Ascending aorta (tissue), 2 donors: ENCODE results near the gene FAM111A. TPM values are rescaled to one million over a fixed set of nuclear protein-coding genes. Genes with fewer than 3 reads are reported as not detected.

Experiments used
- DNase-seq, 2 donors: peaks; one replicate each; pipeline ENCODE4 v3.0.0-alpha.2; 2019; ENCODE audit warnings: low spot score in 2 of 2
- H3K27ac ChIP-seq, 2 donors: fragments of 200-600 bp; sonication (generic); one replicate each; pipeline ENCODE4 v1.5.1; 2016 to 2017; ENCODE audit warnings: mild to moderate bottlenecking in 1 of 2
- H3K27me3 ChIP-seq: fragments of 200-600 bp; sonication (generic); one replicate; pipeline ENCODE4 v1.5.1; 2017
- H3K36me3 ChIP-seq, 2 donors: fragments of 200-600 bp; sonication (generic); one replicate each; pipeline ENCODE4 v1.5.1; 2016
- H3K4me1 ChIP-seq, 2 donors: fragments of 200-600 bp; sonication (generic); one replicate each; pipeline ENCODE4 v1.5.1; 2016 to 2017; ENCODE audit warnings: mild to moderate bottlenecking in 1 of 2
- H3K4me3 ChIP-seq, 2 donors: fragments of 200-600 bp; sonication (generic); one replicate each; pipeline ENCODE4 v1.5.1; 2016 to 2017; ENCODE audit warnings: mild to moderate bottlenecking in 1 of 2
- H3K9me3 ChIP-seq, 2 donors: fragments of 200-600 bp; sonication (generic); one replicate each; pipeline ENCODE4 v1.5.1; 2016
- intact Hi-C: fragments of 100-400 bp; cut with DNase I; formaldehyde crosslinking; loops from one replicate; pipeline ENCODE4 v1.15.1; 2023
- total RNA-seq: library from RNA; depleted of rRNA; stranded (reverse); fragments of >200 nt; gene quantifications from one replicate; pipeline ENCODE4 v1.1.0, GENCODE V29; 2016
- TF ChIP-seq, protein P1 (sequence below), 3 experiments: fragments of 200-600 bp in 2 of 3; fragments of 450-650 bp in 1 of 3; sonication (generic) in 2 of 3; IDR thresholded peaks; one replicate each; pipeline ENCODE4 v1.5.1; 2016 to 2019; ENCODE audit warnings: antibody characterized with exemption in 3 of 3, mild to moderate bottlenecking in 1 of 3, moderate library complexity in 1 of 3

The FAM111A gene
- total RNA-seq, 1 donor from 2014 or later, result 54.3 TPM

DNA sequence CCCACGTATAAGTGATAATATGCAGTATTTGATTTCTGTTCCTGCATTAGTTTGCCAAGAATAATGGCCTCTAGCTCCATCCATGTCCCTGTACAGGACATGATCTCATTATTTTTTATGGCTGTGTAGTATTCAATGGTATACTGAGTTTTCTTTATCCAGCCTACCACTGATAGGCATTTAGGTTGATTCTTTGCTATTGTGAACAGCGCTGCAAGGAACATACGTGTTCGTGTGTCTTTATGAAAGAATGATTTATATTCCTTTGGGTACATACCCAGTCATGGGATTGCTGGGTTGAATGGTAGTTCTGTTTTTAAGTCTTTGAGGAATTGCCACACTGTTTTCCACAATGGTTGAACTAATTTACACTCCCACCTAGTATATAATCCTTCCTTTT lies 1.5 kb upstream of the FAM111A start:
- Histone ChIP-seq H3K27me3 (no peaks in the 10 kb centered on the region), H3K9me3 (no peaks in the 10 kb centered on the region), H3K27ac (peak overlapping the region in 1 of 2 donors; percentile 95), H3K4me3 (no peak overlapping the region), H3K4me1 (peaks cover 0 to 9% of the 10 kb centered on the region in 2 donors), H3K36me3 (no peaks in the 10 kb centered on the region)
- TF ChIP-seq, protein P1, sequence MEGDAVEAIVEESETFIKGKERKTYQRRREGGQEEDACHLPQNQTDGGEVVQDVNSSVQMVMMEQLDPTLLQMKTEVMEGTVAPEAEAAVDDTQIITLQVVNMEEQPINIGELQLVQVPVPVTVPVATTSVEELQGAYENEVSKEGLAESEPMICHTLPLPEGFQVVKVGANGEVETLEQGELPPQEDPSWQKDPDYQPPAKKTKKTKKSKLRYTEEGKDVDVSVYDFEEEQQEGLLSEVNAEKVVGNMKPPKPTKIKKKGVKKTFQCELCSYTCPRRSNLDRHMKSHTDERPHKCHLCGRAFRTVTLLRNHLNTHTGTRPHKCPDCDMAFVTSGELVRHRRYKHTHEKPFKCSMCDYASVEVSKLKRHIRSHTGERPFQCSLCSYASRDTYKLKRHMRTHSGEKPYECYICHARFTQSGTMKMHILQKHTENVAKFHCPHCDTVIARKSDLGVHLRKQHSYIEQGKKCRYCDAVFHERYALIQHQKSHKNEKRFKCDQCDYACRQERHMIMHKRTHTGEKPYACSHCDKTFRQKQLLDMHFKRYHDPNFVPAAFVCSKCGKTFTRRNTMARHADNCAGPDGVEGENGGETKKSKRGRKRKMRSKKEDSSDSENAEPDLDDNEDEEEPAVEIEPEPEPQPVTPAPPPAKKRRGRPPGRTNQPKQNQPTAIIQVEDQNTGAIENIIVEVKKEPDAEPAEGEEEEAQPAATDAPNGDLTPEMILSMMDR (IDR thresholded peaks at IDR 0.05), result no peak
- intact Hi-C loops, result loop anchor here (5.0 to 10.0 kb wide), 4 partner anchors 414 to 1714 kb away; partner anchors contain the start of genes LPXN, OSBP, SLC43A3 and ZFP91
- DNase-seq, result no peak

DNA sequence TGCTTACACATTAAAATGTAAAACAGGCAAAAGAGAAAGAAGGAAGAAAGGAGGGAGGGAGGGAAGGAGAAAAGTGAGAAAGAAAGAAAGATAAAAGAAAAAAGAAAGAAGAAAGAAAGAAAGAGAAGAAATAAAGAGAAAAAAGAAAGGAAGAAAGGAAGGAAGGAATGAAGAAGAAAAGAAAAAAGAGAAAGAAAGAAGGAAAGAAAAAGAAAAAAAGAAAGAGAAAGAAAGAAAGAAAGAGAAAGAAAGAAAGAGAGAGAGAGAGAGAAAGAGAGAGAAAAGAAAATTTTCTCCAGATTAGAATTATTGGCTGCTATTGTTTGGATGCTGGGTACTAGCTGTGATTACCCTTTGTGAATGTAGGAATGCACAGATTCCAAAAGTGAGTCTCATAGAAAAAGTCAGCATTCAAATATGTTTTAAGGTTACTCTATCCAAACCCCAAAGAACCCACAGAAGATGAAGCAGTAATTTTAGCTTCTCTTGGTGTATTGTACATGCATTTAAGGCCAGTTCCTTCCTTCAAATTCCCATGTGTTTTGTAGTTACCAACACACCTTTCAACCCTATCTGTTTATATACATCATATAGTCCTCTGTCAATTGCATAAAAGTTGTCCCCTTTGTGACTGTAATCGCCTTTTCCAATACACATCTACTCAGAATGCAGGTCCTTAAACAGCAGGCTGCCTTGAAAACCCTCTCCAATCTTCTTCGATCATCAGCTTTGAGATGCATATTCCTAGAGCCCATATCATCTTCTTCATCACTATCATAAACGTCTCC lies 789 bp upstream of the FAM111A start:
- Histone ChIP-seq H3K27me3 (no peaks in the 10 kb centered on the region), H3K4me3 (peak overlapping the region; percentile 79 to 90), H3K36me3 (no peaks in the 10 kb centered on the region), H3K27ac (peak overlapping the region; percentile 95 to 96), H3K9me3 (no peaks in the 10 kb centered on the region), H3K4me1 (peaks cover 0 to 9% of the 10 kb centered on the region in 2 donors)
- intact Hi-C loops, result loop anchor here (2.0 to 10.0 kb wide), 6 partner anchors 31 to 1715 kb away; partner anchors contain the start of genes DTX4, FAM111B, LPXN and OSBP
- no peak for DNase-seq
- TF ChIP-seq, protein P1 (IDR thresholded peaks at IDR 0.05), result no peak

DNA sequence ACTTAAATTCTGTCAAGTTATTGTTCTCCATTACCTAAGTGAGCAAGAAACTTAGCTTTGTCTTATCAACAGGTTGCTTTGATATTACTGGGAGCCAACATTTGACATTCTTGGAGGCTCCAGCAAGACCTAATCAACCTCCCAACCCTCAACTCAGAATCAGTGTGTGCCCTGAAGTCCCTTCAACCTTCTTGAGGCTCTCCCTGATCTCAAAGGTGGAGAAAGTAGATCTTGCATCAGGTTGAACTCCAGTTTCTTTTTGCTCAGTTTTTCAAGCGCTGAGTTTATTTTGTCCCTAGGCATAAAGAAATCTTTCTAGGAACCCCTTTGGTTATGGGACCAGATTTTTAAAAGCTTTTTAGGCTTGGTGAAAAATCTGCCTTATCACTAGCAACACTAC lies 1.4 kb downstream of the FAM111A start:
- no peaks in the 10 kb centered on the region for H3K9me3 ChIP-seq
- peak overlapping the region; percentile 95 to 96 for H3K27ac ChIP-seq
- H3K4me3 ChIP-seq, result peak overlapping the region; percentile 56 to 79
- H3K36me3 ChIP-seq, result no peaks in the 10 kb centered on the region
- no peaks in the 10 kb centered on the region for H3K27me3 ChIP-seq
- TF ChIP-seq, protein P1 (IDR thresholded peaks at IDR 0.05), result no peak
- peaks cover 0 to 9% of the 10 kb centered on the region in 2 donors for H3K4me1 ChIP-seq
- DNase-seq, result no peak
- intact Hi-C loops, result loop anchor here (5.0 to 10.0 kb wide), 4 partner anchors 411 to 1717 kb away; partner anchors contain the start of genes LPXN, OSBP, SLC43A3 and ZFP91

DNA sequence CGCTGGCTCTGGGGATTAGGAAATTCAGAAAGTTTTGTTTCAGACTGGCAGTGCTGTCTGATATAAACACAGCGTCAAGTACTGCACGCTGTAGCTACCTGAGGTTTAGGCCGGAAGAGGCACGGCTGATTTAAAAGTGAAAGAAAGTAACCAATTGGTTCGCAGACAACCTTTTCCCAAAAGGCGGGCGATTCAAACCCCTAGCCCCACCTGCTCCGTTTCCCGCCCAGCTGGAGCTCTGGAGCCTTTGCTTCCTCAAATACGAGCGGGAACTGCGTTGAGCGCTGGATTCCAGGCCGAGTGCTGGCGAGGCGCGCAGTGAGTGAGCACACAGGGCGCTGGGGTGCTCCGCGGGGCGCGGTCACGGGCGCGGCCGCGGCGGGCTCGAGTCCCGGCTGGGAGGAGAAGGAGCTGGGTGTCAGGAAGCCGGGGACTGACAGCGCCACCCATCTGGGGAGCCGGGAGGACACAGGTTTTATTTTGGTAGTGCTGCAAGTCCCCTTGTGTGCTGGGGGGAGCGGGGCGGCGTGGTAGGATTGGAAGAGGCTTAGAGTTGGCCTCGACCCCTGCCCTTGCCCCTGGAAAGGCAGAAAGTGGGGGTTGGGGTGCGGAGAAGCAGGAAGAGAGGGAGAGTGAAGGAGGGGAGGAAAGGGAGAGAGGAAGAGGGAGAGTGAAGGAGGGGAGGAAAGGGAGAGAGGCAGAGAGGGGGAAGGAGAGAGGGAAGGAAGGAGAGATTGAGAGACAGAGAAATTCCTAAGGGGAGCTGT lies 2.1 kb downstream of the FAM111A start:
- Histone ChIP-seq H3K9me3 (no peaks in the 10 kb centered on the region), H3K36me3 (no peaks in the 10 kb centered on the region), H3K27me3 (no peaks in the 10 kb centered on the region), H3K4me3 (peak overlapping the region; percentile 56 to 79), H3K4me1 (peaks cover 0 to 9% of the 10 kb centered on the region in 2 donors), H3K27ac (peak overlapping the region; percentile 95 to 96)
- TF ChIP-seq, protein P1 (IDR thresholded peaks at IDR 0.05), result no peak
- intact Hi-C loops, result loop anchor here (5.0 to 10.0 kb wide), 4 partner anchors 410 to 1717 kb away; partner anchors contain the start of genes LPXN, OSBP, SLC43A3 and ZFP91
- peak; percentile 56 to 91 for DNase-seq

DNA sequence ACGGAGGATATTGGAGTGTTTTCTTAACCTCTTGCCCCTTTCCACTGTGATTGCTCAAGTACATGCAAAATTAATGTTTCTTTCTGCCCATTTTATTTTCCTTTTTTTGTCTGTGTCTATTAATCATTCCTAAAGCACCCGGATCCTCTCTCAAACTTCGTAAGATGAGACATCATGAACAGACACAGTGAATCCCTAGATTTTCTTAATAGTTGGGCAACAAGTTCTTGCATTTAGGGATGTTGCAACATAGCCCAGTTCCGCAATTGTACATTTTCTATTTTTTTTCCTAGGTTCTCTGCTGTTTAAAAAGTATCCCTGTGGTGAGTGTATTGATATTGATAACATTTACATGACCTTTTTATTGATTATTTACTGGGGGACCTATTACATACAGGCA lies 2.9 kb downstream of the FAM111A start:
- H3K4me3 ChIP-seq, result no peak overlapping the region
- TF ChIP-seq, protein P1 (IDR thresholded peaks at IDR 0.05), result no peak

More for the DNA sequence above, 2.9 kb downstream of the FAM111A start:
- Histone ChIP-seq H3K36me3 (peaks cover 0 to 4% of the 10 kb centered on the region in 2 donors), H3K4me1 (peaks cover 0 to 9% of the 10 kb centered on the region in 2 donors), H3K9me3 (no peaks in the 10 kb centered on the region), H3K27ac (peak overlapping the region in 1 of 2 donors; percentile 95), H3K27me3 (no peaks in the 10 kb centered on the region)
- no peak for DNase-seq
- intact Hi-C loops, result loop anchor here (10.0 kb wide), 2 partner anchors 409 to 469 kb away; partner anchors contain the start of gene OSBP
